COR-L47 (cell line): ENCODE measurements around the gene SLC26A2.
A peak's percentile ranks its signal among the peaks of the same experiment; 100 is the strongest.
"Not testable (repeated sequence)": the region's sequence is repeated elsewhere in the genome, so short reads cannot be mapped to it uniquely, and the experiment has no call there.

Source experiments
- DNase-seq: peaks from one replicate; lab custom pipeline; 2025; lab: John Stamatoyannopoulos, UW

The SLC26A2 gene

DNA sequence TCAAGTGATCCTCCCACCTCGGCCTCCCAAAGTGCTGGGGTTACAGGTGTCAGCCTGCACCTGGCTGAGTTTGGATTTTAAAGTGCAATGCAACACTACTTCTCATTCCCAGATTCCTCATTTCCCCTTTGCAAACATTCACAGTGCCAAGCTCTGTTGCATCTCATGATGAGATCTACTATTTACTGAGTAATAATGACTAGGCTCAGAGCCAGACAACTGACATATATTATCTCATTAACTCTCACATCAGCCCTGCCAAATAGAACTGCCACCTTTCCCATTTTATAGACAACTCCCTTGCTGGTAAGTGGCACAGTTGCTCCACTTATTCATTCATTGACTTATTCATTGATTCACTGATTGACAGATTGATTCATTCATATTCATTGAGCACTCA lies 22.9 kb upstream of the SLC26A2 start:
- DNase-seq: peak; percentile 94

DNA sequence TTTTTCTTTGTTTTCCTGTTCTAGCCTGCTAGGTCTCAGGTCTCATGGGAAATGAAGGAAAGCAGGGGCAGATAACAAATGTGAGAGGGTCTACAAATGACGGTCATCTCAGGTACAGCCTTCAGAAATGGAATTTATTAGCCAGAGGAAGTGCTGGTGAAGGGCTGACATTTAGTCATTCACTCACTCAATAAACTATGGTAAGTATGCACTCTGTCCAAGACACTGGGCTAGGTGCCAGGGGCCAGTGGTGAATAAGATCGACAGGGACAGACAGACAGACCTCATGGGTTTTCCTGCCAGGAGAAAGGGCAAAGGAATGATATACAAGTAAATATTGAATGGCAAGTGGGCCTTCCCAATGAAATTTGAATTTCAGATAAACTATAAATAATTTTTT lies 22.3 kb upstream of the SLC26A2 start:
- no peak for DNase-seq

DNA sequence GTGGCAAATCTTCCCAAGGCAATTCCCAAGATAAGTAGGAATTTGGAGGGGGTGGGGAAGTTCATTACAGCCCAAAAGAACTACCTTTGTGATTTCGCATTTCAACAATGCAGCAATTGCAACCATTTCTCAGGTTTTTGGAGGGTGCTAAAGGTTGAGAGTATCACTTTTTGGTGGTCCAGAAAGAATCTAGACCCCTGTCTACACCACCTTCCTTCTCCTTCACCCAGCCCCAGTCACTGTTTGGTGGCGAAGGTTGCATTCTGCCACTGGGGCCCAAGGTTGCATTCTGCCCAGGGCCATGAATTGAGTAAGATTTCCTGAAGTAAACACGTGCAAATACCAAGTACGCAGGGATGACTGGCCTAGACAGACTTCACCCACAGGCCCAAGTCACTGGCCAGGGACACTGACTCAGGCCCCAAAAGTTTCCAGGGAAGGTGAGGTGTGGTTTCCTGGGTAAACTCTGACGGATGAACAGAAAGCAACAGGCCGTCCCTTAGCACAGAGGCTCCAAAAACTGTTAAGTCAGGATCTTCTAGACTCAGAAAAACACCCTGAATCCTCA lies 21.7 kb upstream of the SLC26A2 start:
- DNase-seq: no peak

DNA sequence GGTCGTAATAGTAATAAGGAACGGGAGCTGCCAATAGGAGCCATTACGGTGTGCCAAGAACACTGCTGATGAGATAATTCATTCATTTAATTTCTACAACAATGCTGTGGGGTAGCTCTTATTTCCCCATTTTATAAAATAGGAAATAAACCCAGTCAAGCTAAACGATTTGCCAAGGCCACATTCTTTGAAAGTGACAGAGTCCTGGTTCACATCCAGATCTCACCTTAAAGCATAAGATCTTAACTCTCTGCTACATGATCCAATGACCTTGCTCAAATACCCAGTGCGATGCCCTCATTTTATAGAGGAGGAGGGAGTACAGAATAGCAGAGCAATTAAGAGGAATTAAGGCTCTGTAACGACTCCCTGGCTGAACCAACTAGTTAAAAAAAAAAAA lies 21.0 kb upstream of the SLC26A2 start:
- no peak for DNase-seq

DNA sequence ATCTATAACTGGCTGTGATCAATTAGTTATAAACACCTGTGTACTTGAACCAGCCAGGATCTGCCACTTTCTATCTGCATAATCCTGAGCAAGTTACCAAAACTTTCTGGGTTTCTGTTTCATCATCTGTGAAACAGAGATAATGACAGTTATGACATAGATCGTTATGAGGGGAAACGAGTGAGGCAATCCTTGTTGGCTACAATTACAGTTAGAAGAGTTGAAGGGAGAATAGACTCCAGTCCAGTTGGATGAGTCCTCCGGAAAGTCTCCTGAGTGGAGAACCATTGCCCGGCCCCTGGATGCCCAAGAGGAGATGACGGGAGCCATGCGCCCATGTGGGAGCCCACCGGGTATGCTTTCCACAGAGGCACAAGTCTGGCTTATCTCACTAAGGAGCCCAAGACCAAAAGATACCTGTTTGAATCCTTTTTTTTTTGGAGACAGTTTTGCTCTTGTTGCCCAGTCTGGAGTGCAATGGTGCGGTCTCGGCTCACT lies 20.4 kb upstream of the SLC26A2 start:
- no peak for DNase-seq

DNA sequence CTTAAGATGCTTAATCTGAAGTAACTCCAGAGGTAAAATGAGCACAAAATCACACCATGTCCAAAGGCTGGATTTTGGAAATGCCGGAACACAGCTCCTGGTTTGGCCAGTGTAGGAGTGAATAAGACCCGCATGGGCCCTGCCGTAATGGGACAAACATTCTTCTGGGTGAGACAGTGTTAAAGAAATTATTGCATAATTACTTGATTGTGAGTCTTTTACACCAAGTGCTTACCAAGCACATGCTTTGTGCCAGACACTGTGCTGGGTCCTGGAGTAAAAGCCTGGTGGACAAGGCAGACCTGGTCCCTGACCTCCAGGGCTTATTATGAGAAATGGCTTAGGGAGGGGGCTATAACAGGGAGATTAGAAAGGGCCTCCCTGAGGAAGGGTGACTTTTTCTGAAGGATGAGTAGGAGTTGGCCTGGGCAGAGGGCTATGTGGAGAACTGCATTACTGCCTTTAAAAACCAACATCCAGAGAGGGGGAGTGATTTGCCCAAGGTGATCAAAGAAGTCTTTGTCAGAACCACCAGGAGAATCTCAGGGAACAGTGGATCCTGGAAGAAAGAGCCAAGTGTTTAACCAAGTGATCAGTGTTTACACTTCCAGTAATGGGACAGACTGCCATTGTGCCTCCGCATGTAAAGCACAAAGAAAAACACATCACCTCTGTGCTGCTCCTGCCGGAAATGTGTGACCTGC lies 19.5 kb upstream of the SLC26A2 start:
- DNase-seq: no peak

DNA sequence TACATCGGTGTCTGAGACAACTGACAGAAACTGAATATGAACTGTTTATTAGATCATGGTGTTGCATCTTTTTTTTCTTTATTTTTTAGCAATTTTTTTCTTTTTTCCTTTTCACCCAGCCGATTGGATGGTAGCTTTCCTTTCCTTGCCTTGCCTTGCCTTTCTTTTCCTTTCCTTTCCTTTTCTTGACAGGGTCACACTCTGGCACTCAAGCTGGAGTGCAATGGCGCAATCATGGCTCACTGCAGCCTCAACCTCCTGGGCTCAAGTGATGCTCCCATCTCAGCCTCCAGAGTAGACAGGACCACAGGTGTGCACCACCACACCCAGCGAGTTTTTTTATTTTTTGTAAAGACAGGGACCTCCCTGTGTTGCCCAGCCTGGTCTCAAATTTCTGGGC lies 18.8 kb upstream of the SLC26A2 start:
- no peak for DNase-seq

DNA sequence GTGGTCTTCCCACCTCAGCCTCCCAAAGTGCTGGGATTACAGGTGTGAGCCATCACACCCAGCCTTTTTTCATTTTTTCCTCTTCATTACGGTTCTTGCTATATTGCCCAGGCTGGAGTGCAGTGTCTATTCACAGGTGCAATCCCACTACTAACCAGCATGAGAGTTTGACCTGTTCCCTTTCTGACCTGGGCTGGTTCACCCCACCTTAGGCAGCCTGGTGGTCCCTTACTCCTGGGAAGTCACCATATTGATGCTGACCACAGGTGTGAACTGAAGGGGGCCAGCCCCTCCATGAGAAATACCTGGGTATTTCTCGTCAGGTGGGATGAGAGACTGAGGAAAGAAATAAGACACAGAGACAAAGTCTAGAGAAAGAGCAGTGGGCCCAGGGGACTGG lies 18.4 kb upstream of the SLC26A2 start:
- DNase-seq: no peak

DNA sequence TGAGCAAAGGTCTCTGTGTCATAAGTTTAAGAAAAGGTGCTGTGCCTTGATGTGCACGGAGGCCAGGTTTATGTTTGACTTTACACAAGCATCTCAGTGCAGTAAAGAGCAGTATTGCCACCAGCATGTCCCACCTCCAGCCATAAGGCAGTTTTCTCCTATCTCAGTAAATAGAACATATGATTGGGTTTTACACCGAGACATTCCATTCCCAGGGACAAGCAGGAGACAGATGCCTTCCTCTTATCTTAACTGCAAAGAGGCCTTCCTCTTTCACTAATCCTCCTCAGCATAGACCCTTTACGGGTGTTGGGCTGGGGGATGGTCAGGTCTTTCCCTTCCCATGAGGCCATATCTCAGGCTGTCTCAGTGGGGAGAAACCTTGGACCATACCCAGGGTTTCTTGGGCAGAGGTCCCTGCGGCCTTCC lies 17.8 kb upstream of the SLC26A2 start:
- not testable (repeated sequence) for DNase-seq

DNA sequence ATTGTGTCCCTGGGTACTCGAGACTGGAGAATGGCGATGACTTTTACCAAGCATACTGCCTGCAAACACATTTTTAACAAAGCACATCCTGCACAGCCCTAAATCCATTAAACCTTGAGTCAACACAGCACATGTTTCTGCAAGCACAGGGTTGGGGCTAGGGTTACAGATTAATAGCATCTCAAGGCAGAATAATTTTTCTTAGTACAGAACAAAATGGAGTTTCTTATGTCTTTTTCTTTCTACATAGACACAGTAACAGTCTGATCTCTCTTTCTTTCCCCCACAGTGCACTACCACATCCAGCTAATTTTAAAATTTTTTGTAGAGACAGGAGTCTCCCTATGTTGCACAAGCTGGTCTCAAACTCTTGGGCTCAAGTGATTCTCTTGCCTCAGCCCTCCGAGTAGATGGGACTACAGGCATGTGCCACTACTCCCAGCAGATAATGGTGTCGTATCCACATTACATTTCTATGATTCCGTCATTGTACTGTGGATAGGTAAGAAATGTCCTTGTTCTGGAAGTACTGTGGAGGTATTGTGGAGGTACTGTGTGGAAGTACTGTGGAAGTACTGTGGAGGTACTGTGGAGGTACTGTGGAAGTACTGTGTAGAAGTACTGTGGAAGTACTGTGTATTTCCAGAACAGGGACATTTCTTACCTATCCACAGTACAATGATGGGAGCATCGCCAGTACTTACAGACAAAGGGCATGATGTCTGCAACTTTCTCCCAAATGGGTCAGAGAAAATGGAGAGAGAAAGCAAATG lies 17.2 kb upstream of the SLC26A2 start:
- not testable (repeated sequence) for DNase-seq

DNA sequence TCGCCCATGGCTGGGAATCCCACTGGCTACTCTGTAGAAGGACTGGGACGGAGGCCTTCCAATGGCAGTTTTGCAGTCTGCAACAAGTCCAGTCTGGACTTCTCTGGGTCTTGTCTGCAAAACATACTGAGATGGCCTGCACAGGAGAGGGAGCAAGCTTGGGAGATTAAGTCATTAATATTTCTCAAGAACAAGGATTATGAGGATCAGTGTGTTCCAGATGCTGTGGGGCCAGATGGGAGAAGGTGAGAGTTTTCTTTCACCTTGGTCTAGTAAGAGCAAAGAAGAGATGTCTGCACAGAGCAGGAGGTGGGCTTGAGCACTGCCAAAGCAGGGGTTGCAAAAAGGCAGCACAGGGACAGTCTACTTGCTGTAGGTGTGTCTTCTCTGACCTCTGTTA lies 15.9 kb upstream of the SLC26A2 start, which contains the start of gene PDE6A:
PDE6A (minus strand) TSS at position 128 of the 400 bp plus-strand sequence; CDS start at position 8, 120 bp downstream.
- no peak for DNase-seq

DNA sequence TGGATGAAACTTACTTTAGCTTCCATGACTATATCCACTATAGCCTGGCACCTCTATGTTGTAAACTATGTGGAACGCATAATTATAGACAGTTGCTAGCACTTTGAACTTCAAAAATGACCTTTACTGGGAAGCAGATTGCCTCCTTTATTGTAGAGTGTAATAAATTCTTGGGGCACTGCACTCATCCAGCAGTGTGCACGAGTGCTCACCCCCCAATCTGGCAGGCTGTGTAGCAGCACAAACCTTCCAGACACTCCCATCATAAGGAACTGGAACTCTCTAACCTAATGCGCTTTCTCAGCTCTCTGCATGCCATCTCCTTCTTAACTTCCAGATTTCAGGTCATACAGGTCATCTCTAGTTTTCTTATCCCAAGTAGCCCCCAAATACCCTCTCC lies 14.4 kb upstream of the SLC26A2 start:
- DNase-seq: no peak

DNA sequence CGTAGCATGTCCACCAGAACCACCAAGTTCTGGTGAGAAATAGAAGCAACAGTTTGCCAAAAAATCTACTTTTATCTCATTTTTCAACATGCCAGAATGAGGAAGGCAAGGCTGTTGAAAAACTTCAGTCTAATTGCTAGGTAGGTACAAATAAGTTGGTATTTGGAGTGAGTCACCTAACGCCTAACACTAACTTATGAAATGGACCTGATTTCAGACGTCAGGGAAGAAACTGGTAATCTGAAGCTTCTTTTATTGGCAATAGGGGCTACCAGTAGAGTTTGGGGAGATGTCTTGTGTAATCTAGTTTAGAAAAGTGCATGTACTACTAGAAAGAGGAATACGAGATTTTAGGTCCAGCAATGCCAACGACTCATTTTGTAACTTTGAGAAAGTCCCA lies 11.6 kb upstream of the SLC26A2 start:
- no peak for DNase-seq

DNA sequence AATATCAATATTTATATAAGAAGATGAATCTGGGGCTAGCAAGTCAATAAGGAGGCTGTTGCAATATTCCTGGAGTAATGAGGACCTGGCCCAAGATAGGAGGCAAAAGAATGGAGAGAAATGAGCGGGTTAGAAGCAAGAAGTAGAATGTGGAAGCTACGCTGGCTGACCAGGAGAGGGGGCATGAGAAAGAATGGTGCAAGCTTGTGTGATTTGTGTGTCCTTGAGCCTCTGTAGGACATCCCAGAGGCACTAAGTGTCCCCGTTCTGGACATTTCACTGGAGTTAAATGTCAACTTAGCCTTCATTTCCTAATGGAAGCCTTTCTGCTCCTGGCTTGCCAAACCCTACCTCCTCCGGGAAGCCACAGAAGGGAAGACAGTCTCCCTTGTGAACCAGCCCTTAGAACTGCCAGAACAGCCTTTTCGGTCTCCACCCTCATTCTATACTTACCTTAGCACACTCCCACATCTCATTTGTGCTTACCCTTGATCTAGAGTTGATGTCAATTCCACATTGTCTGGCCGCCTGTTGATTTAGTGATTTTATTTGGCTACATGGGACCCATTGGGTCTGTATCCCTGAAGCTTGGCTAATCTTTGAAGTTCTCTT lies 9.3 kb upstream of the SLC26A2 start:
- DNase-seq: no peak

DNA sequence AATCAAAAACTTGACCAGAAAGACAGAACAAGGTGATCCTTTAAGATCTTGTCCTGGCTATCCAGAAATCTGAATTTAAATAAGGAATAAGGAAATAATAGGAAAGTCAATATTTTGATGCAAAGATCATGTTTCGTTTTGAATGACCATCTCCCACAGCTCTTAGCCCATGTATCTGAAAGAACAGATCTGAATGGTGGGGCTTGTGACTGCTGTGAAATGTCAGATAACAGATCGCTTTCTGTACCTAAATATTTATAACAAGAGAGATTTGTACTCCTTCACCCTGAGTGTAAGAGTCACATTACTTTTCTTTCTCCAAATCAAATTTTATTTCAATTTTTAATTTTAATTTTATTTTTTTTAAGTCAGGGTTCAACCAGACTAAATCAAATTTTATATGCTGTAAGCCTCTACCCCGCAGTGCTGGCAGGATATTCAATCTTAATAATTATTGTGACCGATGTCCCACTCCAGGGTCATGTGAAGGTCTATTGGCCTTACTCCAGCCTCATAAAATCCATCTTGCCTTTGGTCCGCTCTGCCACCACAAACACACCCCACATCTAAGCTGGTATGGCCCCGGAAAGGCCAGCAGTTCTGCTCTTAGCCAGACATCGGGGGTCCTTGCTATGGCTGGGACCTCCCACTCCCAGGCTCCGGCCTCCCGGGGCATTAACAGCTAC lies 7.0 kb upstream of the SLC26A2 start:
- DNase-seq: no peak

DNA sequence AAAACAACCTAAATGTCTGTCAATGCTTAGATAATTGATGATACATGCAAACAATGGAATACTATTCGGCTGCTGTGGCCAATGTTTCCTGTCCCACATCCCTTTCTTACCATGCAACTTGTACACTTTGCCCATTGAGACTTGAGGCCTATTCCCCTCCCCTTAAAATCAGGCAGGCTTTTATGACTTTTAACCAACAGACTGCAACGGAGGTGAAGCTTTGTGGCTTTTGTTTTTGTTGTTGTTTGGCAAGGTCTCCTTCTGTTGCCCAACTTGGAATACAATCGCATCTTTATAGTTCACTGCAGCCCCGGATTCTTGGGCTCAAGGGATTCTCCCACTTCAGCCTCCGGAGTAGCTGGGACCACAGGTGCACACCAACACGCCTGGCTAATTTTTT lies 5.8 kb upstream of the SLC26A2 start:
- DNase-seq: no peak

DNA sequence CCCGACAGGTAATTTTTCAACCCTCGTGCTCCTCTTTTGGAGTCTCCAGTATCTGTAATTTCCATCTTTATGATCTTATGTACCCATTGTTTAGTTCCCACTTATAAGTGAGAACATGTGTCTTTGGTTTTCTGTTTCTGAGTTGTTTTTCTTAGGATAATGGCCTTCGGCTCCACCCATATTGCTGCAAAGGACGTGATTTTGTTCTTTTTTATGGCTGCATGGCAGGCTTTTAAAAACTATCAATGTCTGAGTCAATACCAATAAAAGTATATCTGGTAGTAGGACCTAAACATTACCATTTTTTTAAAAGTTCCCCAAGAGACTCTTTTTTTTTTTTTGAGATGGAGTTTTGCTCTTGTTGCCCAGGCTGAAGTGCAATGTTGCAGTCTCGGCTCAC lies 3.9 kb upstream of the SLC26A2 start:
- no peak for DNase-seq

DNA sequence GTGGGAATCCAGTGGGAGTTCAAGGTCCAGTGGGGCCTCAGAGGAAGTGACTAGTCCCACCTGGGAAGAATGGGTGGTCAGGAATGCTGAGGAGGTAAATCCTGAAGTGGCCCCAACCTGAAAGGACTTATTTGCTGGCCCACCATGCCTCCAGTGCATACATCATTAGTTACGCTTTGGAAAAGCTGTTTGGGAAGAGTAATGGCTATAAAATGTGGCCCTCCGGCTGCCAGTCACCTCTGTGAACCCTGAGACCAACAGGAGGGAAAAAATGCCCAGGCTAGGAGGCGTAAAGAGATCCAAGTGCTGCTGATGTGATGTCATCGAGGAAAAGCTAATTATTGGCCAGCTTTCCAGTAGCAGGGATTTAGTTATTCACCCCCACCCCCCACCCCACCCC lies 2.7 kb upstream of the SLC26A2 start:
- DNase-seq: no peak

DNA sequence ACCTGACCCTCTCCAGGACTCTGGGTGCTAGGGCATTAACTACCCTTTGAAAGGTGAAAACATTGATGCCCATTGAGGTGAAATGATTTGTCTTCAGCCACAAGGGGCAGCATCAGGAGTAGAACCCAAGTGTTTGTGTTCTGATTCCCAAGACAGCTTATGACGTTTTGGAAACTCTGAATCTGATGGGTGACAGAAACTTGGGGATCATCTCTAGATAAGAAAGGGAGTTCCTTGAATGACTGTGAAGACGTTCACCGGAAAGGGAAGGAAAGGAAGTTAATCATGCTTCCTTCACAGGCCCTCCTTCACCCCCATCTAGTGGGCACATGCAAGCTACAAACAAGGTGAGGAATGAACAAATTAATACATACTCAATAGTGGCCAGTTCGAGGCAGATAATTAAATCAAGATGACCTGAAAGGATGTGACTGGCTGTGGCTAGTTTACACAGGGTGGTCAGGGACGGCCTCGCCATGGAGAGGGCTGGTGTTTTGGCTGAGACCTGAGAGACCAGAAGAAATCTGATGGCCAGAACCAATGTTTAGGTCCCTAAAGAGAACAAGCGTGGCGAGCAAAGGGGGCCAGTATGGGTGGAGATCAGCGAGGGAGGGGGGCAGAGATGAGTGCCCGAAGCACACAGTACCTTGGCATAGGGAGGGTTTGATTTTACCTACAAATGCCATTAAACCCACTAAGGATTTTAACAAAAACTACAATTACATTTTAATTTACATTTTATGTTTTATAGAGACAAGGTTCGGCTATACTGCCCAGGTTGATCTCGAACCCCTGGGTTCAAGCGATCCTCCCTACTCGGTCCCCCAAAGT lies 937 bp upstream of the SLC26A2 start:
- no peak for DNase-seq

DNA sequence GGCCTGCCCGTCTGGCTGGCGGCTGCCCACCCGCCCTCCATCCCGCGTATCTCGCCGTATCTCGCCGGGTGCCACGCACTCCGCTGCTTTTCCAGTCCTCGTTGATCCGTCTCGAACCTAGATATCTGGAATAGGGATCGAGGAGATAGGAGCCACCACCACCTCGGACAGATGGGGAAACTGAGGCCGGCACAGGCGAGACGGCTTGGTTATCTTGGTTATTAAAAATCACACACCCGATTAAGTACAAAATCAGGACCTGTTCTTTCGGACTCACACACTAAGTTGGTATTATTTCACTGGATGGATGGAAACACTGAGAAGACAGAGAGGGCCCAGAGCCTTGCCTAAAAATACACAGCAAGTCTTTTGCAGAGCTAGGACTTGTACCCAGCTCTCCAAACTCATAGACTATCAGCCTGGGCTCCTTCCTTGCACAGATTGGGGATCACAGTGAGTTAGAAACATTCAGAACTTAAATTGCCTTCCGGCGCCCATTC lies 678 bp downstream of the SLC26A2 start:
- DNase-seq: no peak

DNA sequence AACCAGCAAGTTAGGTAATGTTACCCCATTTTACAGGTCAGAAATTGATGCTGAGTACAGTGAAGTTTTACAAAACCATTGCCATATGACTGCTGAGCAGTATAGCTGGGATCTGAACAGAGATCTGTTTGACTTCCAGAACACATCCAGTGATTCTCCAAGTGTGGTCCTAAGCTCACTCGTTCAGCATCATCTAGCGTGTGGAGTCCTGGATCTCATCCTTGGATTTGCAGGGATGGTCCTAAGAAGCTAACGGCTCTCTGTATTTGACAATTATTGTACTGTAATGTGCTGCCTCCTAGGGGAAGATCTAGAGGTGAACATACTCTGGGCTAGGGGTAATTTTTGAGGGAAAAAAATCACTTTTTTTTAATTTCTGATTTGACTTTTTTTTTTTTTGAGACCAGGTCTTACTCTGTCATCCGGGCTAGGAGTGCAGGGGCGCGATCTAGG lies 1.4 kb downstream of the SLC26A2 start:
- peak; percentile 33 for DNase-seq
